Ishikawa (cell line): ENCODE measurements around the gene LYST.

Experiments
- CEBPB ChIP-seq: IDR thresholded peaks from 2 replicates; pipeline ENCODE4 v1.6.1; 2012
- CREB1 ChIP-seq: IDR thresholded peaks from 2 replicates; pipeline ENCODE4 v1.6.1; 2012; ENCODE audit warnings: low read depth
- EGR1 ChIP-seq: IDR thresholded peaks from 2 replicates; pipeline ENCODE4 v1.6.1; 2012
- EP300 ChIP-seq: IDR thresholded peaks from 2 replicates; pipeline ENCODE4 v1.6.1; 2012; ENCODE audit warnings: borderline replicate concordance
- FOXM1 ChIP-seq: IDR thresholded peaks from 2 replicates; pipeline ENCODE4 v1.6.1; 2012; ENCODE audit warnings: low read depth, borderline replicate concordance
- NFIC ChIP-seq: IDR thresholded peaks from 2 replicates; pipeline ENCODE4 v1.6.1; 2012
- RAD21 ChIP-seq: IDR thresholded peaks from 2 replicates; pipeline ENCODE4 v1.6.1; 2012; ENCODE audit warnings: low read depth
- TAF1 ChIP-seq: IDR thresholded peaks from 2 replicates; pipeline ENCODE4 v1.6.1; 2012; ENCODE audit warnings: low read depth, mild to moderate bottlenecking
- TCF12 ChIP-seq: IDR thresholded peaks from 2 replicates; pipeline ENCODE4 v1.6.1; 2012; ENCODE audit warnings: low read depth
- TEAD4 ChIP-seq: IDR thresholded peaks from 2 replicates; pipeline ENCODE4 v1.6.1; 2012
- YY1 ChIP-seq: IDR thresholded peaks from 2 replicates; pipeline ENCODE4 v1.6.1; 2012; ENCODE audit warnings: low read depth
- ZBTB7A ChIP-seq: IDR thresholded peaks from 2 replicates; pipeline ENCODE4 v1.6.1; 2012; ENCODE audit warnings: low read depth
- TF ChIP-seq, protein P1 (sequence below): IDR thresholded peaks from 2 replicates; pipeline ENCODE4 v1.6.1; 2012
- TF ChIP-seq, protein P2 (sequence below): IDR thresholded peaks from 2 replicates; pipeline ENCODE4 v1.6.1; 2012; ENCODE audit warnings: low read depth, mild to moderate bottlenecking
- TF ChIP-seq, protein P3 (sequence below): IDR thresholded peaks from 2 replicates; pipeline ENCODE4 v1.6.1; 2012

LYST gene

DNA sequence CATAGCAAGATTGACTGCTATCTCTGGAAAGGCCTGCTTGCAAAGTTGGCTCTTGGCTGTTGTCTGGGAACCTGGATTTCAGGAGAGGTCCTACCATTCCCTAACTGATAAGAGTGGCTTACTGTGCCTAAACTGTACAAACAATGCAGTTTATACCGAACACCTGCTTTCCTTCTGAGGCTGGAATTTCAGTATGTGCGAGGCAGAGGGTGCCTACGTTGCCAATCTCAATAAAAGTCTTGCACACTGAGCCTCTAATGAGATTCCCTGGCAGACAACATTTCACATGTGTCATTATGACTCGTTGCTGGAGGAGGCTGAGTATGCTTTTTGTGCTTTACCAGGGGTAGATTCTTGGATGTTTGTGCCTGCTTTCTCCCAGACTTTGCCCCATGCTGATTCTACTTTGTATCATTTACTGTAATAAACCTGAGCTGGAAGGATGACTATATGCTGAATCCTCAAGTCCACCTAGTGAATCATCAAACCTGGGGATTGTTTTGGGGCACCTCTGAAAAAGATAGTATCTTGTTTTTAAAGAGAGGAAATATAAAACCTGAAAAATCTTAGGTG lies 158.2 kb downstream of the LYST start:
- no peak for TF ChIP-seq NFIC
- no peak for TF ChIP-seq EP300
- TF ChIP-seq, protein P1, sequence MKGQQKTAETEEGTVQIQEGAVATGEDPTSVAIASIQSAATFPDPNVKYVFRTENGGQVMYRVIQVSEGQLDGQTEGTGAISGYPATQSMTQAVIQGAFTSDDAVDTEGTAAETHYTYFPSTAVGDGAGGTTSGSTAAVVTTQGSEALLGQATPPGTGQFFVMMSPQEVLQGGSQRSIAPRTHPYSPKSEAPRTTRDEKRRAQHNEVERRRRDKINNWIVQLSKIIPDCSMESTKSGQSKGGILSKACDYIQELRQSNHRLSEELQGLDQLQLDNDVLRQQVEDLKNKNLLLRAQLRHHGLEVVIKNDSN = no peak
- no peak for TF ChIP-seq TEAD4
- TF ChIP-seq FOXM1 = no peak
- no peak for TF ChIP-seq TCF12
- no peak for TF ChIP-seq YY1
- no peak for TF ChIP-seq RAD21
- TF ChIP-seq CREB1 = no peak
- no peak for TF ChIP-seq ZBTB7A
- TF ChIP-seq, protein P2, sequence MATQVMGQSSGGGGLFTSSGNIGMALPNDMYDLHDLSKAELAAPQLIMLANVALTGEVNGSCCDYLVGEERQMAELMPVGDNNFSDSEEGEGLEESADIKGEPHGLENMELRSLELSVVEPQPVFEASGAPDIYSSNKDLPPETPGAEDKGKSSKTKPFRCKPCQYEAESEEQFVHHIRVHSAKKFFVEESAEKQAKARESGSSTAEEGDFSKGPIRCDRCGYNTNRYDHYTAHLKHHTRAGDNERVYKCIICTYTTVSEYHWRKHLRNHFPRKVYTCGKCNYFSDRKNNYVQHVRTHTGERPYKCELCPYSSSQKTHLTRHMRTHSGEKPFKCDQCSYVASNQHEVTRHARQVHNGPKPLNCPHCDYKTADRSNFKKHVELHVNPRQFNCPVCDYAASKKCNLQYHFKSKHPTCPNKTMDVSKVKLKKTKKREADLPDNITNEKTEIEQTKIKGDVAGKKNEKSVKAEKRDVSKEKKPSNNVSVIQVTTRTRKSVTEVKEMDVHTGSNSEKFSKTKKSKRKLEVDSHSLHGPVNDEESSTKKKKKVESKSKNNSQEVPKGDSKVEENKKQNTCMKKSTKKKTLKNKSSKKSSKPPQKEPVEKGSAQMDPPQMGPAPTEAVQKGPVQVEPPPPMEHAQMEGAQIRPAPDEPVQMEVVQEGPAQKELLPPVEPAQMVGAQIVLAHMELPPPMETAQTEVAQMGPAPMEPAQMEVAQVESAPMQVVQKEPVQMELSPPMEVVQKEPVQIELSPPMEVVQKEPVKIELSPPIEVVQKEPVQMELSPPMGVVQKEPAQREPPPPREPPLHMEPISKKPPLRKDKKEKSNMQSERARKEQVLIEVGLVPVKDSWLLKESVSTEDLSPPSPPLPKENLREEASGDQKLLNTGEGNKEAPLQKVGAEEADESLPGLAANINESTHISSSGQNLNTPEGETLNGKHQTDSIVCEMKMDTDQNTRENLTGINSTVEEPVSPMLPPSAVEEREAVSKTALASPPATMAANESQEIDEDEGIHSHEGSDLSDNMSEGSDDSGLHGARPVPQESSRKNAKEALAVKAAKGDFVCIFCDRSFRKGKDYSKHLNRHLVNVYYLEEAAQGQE = no peak
- TF ChIP-seq, protein P3, sequence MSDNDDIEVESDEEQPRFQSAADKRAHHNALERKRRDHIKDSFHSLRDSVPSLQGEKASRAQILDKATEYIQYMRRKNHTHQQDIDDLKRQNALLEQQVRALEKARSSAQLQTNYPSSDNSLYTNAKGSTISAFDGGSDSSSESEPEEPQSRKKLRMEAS = no peak
- TF ChIP-seq TAF1 = no peak
- TF ChIP-seq EGR1 = no peak

DNA sequence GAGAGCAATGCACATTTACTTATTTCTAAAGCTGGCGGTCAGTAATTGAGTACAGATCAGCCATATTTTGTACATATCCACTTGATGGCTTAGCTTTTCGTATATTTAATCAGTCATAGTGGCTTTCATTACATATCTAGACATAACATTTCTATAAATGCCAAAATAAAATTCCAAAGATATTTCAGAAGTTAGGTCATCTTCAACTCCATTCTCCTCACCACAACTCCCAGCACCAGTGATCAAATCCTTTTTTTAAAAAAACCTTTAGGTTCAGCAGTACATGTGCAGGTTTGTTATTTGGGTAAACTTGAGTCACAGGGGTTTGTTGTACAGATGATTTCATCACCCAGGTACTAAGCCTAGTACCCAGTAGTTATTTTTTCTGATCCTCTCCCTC lies 163.2 kb downstream of the LYST start:
- TF ChIP-seq, protein P1 = no peak
- no peak for TF ChIP-seq TAF1
- TF ChIP-seq CREB1 = no peak
- TF ChIP-seq, protein P2 = no peak
- TF ChIP-seq RAD21 = no peak
- no peak for TF ChIP-seq EP300
- TF ChIP-seq, protein P3 = no peak
- TF ChIP-seq EGR1 = no peak
- no peak for TF ChIP-seq TCF12
- no peak for TF ChIP-seq YY1
- no peak for TF ChIP-seq FOXM1
- no peak for TF ChIP-seq NFIC
- no peak for TF ChIP-seq ZBTB7A

DNA sequence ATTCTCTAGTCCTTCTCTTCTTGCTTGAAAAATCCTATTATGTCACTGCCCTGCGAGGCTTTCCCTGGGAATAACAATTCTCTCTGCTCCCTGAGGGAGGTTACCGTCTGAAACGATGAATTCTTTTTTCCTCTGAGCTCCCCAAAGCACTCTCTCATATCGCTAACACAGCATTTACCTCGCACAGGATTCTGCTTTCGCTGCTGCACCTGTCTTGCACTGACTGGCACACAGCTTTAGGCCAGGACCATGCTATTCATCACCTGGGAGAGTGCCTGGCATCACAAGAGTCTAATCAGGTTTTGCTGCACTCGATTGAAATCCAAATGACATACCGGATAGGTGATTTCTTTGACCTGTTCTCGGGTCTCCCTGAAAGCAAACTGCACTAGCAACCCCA lies 164.3 kb downstream of the LYST start:
- TF ChIP-seq TEAD4 = no peak

DNA sequence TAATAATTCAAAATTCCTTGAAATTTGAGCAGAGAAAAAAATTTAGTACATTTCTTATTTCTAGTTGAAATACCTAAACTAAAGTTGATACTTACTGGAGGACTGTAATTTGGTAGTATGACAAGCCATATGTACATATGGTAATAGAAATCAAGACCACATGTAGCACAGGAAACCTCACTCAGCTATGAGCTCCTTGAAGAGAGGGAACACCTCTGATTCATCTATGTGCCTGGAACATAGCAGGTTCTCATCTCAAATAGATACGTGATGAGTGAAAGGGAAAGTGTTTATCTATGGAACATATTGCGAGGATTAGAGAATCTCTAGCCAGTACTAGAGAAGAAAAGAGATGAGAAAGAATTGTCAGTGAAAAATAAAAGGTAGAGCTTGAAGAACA lies 169.2 kb downstream of the LYST start:
- TF ChIP-seq EGR1 (no peak), EP300 (no peak), RAD21 (no peak), TCF12 (no peak), FOXM1 (no peak), TAF1 (no peak), CREB1 (no peak), NFIC (no peak), CEBPB (no peak), ZBTB7A (no peak)
- TF ChIP-seq, protein P3 = no peak
- TF ChIP-seq, protein P1 = no peak
- TF ChIP-seq, protein P2 = no peak
